Panc1 (cell line): Measurements from ENCODE around the gene DCC. TPM values are rescaled to one million over a fixed set of nuclear protein-coding genes. Genes with fewer than 3 reads are reported as not detected.

ENCODE experiments used
- ATAC-seq: fragments of 200-7000 bp; cut with Tn5 transposase; 2 replicates; pipeline ENCODE4 v1.9.1; 2020; ENCODE audit warnings: mild to moderate bottlenecking, moderate library complexity
- BruUV-seq: library from RNA; stranded (reverse); fragments of 400-500 nt; replicated peaks from 2 replicates; lab custom pipeline; 2021; lab: Mats Ljungman, UMichigan
- CTCF ChIA-PET: fragments of 300-600 bp; sonication (Branson Sonifier 250); formaldehyde crosslinking; loops from one replicate; lab custom pipeline; 2022; ENCODE audit warnings: antibody characterized with exemption; lab: Charles Lee
- POLR2A ChIA-PET: fragments of 300-600 bp; sonication (Branson Sonifier 250); formaldehyde crosslinking; loops from one replicate; lab custom pipeline; 2022; ENCODE audit warnings: antibody characterized with exemption; lab: Charles Lee
- DNase-seq: peaks from one replicate; pipeline ENCODE4 v3.0.0-alpha.2; 2010; ENCODE audit warnings: low read depth, low spot score
- H3K27ac ChIP-seq: 2 replicates; pipeline ENCODE4 v1.5.1; 2011; ENCODE audit warnings: mild to moderate bottlenecking, low read length, inconsistent platforms
- H3K27me3 ChIP-seq: fragments of 200-500 bp; sonication (Bioruptor generic); 2 replicates; pipeline ENCODE4 v1.6.0; 2014; ENCODE audit warnings: low read length, inconsistent platforms; ENCODE audit not compliant: control insufficient read depth, insufficient read depth
- H3K36me3 ChIP-seq: fragments of 200-500 bp; sonication (Bioruptor generic); 2 replicates; pipeline ENCODE4 v1.5.1; 2014; ENCODE audit warnings: inconsistent platforms, mild to moderate bottlenecking, low read length, moderate library complexity; ENCODE audit not compliant: control insufficient read depth, insufficient read depth
- H3K4me1 ChIP-seq: 2 replicates; pipeline ENCODE4 v1.5.1; 2011; ENCODE audit warnings: inconsistent platforms, mild to moderate bottlenecking, low read length, moderate library complexity; ENCODE audit not compliant: control insufficient read depth, insufficient read depth
- H3K4me3 ChIP-seq, 2 experiments: 2 replicates each; pipeline ENCODE4 v1.5.1; 2011 to 2012; ENCODE audit warnings: low read depth in 2 of 2, low read length in 2 of 2, mild to moderate bottlenecking in 2 of 2, inconsistent platforms in 1 of 2, moderate library complexity in 1 of 2
- H3K9me3 ChIP-seq: fragments of 200-500 bp; sonication (Bioruptor generic); 2 replicates; pipeline ENCODE4 v1.5.1; 2014; ENCODE audit warnings: low read depth, mild to moderate bottlenecking, inconsistent platforms, low read length, moderate library complexity; ENCODE audit not compliant: control insufficient read depth, insufficient read depth
- CTCF ChIP-seq: fragments of 450-650 bp; IDR thresholded peaks from 2 replicates; pipeline ENCODE4 v1.5.1; 2017; ENCODE audit warnings: mild to moderate bottlenecking
- POLR2AphosphoS5 ChIP-seq: IDR thresholded peaks from 2 replicates; pipeline ENCODE4 v1.6.1; 2012; ENCODE audit warnings: mild to moderate bottlenecking, low read depth, low read length, moderate library complexity
- REST ChIP-seq, 2 experiments: IDR thresholded peaks; 2 replicates each; pipeline ENCODE4 v1.6.1; 2011 to 2012; ENCODE audit warnings: low read depth in 2 of 2, control low read depth in 1 of 2, low read length in 1 of 2, mild to moderate bottlenecking in 1 of 2, moderate library complexity in 1 of 2; ENCODE audit not compliant: insufficient read depth in 1 of 2
- SIN3A ChIP-seq: IDR thresholded peaks from 2 replicates; pipeline ENCODE4 v1.6.1; 2012; ENCODE audit warnings: low read depth, mild to moderate bottlenecking, low read length, moderate library complexity, borderline replicate concordance; ENCODE audit not compliant: insufficient read depth
- TCF7L2 ChIP-seq: IDR thresholded peaks from 2 replicates; pipeline ENCODE4 v1.6.1; 2011; ENCODE audit warnings: mild to moderate bottlenecking, low read depth, low read length, inconsistent platforms
- in situ Hi-C: cut with HindIII; loops from 2 replicates; pipeline ENCODE4 v1.10.0; 2016; ENCODE audit warnings: low sequenced_read_pairs, low pct_unique_long_range_greater_than_20kb
- intact Hi-C: fragments of 100-400 bp; cut with micrococcal nuclease; formaldehyde crosslinking; loops from one replicate; pipeline ENCODE4 v1.10.0; 2022; ENCODE audit not compliant: unreplicated experiment
- total RNA-seq: library from RNA; stranded (reverse); gene quantifications from one replicate; pipeline ENCODE4 v1.2.1, GENCODE V29; 2021; ENCODE audit not compliant: unreplicated experiment

Gene DCC
- total RNA-seq, 1 experiment from 2014 or later = not detected

- Histone ChIP-seq H3K36me3 (no peaks in the 10 kb centered on the region), H3K4me3 (no peak overlapping the region), H3K27me3 (no peaks in the 10 kb centered on the region), H3K4me1 (no peaks in the 10 kb centered on the region), H3K9me3 (no peaks in the 10 kb centered on the region), H3K27ac (no peak overlapping the region)
- intact Hi-C loops (no loop called here), in situ Hi-C loops (no loop called here)
- ChIA-PET POLR2A (no interaction called here), CTCF (no interaction called here)
- no peak for TF ChIP-seq REST (IDR thresholded peaks at IDR 0.05; ENCODE audit: insufficient read depth in 1 of 2, low read depth in 2 of 2, low read length in 1 of 2)
- no peak for TF ChIP-seq CTCF
- ATAC-seq (no peak), DNase-seq (no peak)
- BruUV-seq = no TSS peak
Observed at GRCh38 chr18:52605345-52605744, 265.3 kb downstream of the DCC start.

GRCh38 chr18:52607985-52608384, 268.0 kb downstream of the DCC start:
- CTCF ChIA-PET = no interaction called here
- no TSS peak for BruUV-seq
- no peaks in the 10 kb centered on the region for H3K4me1 ChIP-seq
- no peaks in the 10 kb centered on the region for H3K27me3 ChIP-seq
- DNase-seq (no peak), ATAC-seq (no peak)
- intact Hi-C loops = no loop called here
- H3K27ac ChIP-seq = no peak overlapping the region
- no peaks in the 10 kb centered on the region for H3K9me3 ChIP-seq
- no peaks in the 10 kb centered on the region for H3K36me3 ChIP-seq
- H3K4me3 ChIP-seq = no peak overlapping the region
- POLR2A ChIA-PET = no interaction called here
- no peak for TF ChIP-seq CTCF
- no peak for TF ChIP-seq REST (IDR thresholded peaks at IDR 0.05; ENCODE audit: insufficient read depth in 1 of 2, low read depth in 2 of 2, low read length in 1 of 2)
- no peak for TF ChIP-seq POLR2AphosphoS5
- no peak for TF ChIP-seq SIN3A
- TF ChIP-seq TCF7L2 = no peak
- in situ Hi-C loops = no loop called here
